ENCODE results near the gene COL11A1.
"Not testable (repeated sequence)": the region's sequence is repeated elsewhere in the genome, so short reads cannot be mapped to it uniquely, and the experiment has no call there.

Gene COL11A1

DNA sequence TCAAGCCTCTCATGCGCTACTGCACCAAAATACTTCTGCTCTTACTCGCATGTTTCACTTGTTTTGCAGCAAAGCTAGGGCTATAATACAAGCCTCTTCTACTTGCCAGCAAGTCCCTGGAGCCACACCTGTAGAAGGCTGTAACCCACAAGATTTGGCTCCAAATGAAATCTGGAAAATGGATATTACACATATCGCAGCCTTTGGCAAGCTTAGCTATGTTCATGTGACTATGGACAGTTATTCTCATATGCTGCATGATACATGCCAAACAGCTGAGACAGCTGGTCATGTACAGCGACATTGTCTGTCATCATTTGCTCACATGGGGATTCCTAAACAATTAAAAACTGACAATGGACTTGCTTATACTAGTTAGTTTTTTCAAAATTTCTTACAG lies 270.3 kb downstream of the COL11A1 start:
- TF ChIP-seq, protein P1, sequence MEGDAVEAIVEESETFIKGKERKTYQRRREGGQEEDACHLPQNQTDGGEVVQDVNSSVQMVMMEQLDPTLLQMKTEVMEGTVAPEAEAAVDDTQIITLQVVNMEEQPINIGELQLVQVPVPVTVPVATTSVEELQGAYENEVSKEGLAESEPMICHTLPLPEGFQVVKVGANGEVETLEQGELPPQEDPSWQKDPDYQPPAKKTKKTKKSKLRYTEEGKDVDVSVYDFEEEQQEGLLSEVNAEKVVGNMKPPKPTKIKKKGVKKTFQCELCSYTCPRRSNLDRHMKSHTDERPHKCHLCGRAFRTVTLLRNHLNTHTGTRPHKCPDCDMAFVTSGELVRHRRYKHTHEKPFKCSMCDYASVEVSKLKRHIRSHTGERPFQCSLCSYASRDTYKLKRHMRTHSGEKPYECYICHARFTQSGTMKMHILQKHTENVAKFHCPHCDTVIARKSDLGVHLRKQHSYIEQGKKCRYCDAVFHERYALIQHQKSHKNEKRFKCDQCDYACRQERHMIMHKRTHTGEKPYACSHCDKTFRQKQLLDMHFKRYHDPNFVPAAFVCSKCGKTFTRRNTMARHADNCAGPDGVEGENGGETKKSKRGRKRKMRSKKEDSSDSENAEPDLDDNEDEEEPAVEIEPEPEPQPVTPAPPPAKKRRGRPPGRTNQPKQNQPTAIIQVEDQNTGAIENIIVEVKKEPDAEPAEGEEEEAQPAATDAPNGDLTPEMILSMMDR (conservative IDR thresholded peaks at IDR 0.05; ENCODE audit: control insufficient read depth, insufficient read depth, low read depth, low read length) = no peak
- no peak overlapping the region for H3K4me3 ChIP-seq (ENCODE audit: control insufficient read depth, low read depth, low read length)
- no peak for DNase-seq (ENCODE audit: low read depth)

DNA sequence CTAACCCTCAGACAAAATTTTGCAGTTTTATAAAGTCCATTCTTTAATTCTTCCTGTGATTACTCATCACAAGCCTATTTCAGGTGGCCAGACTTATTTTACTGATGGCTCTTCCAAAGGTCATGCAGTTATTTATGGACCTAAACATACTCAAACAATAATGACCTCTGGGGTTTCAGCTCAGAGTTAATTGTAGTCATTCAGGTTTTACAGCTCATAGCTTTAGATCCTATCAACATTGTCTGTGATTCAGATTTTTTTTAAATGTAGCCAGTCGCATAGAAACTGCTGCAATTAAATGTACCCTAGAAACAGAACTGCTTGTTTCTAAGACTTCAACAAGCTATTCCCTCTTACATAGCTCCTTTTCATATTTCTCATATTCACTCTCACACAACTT lies 270.8 kb downstream of the COL11A1 start:
- TF ChIP-seq, protein P1 (conservative IDR thresholded peaks at IDR 0.05; ENCODE audit: control insufficient read depth, insufficient read depth, low read depth, low read length) = no peak
- DNase-seq (ENCODE audit: low read depth) = no peak
- H3K4me3 ChIP-seq (ENCODE audit: control insufficient read depth, low read depth, low read length) = no peak overlapping the region

DNA sequence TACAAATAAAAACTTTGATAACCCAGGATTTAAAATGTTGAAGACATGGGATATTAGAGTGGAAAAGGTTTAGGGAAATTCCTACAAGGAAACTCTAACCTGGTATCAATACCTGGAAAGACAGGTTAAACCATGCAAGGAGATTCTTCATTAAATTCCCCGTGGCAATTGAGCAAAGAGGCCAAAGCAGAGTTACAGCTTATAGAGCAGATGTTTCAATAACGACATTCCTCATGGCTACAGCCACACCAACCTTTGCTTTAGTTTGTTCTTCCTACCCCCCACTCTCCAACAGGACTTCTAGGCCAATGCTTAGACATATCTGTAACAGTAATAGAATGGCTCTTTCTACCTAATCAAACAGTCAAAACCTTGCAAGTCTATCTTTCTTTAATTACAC lies 271.3 kb downstream of the COL11A1 start:
- no peak overlapping the region for H3K4me3 ChIP-seq (ENCODE audit: control insufficient read depth, low read depth, low read length)
- TF ChIP-seq, protein P1 (conservative IDR thresholded peaks at IDR 0.05; ENCODE audit: control insufficient read depth, insufficient read depth, low read depth, low read length) = no peak
- DNase-seq (ENCODE audit: low read depth) = no peak

DNA sequence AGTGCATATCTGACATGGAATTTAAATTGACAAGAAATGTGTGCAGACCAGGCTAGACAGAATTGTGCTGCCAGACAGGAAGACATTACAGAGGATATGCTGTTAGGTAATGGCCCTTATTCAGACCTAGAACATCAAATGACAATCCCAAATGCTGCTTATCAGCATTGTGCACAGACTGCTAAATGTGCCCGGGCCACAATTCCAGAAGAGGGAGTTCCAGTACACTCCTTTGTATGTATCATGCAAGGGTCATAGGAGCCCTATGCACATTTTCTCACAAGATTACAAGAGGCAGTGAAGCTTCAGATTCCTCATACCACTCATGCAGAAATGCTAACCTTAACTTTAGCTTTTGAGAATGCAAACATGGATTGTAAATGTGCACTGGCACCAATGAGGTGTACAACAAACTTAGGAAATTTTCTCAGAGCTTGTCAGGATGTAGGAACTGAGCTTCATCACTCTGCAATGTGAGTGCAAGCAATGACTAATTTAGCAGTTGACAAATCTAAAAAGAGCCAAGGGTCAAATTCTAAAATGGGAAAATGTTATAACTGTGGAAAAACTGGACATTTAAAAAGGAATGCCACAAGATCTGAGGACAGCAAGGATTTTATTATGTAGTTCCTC lies 273.5 kb downstream of the COL11A1 start:
- TF ChIP-seq, protein P1 (conservative IDR thresholded peaks at IDR 0.05; ENCODE audit: control insufficient read depth, insufficient read depth, low read depth, low read length) = no peak
- peak; percentile 12 for DNase-seq (ENCODE audit: low read depth)
- no peak overlapping the region for H3K4me3 ChIP-seq (ENCODE audit: control insufficient read depth, low read depth, low read length)

DNA sequence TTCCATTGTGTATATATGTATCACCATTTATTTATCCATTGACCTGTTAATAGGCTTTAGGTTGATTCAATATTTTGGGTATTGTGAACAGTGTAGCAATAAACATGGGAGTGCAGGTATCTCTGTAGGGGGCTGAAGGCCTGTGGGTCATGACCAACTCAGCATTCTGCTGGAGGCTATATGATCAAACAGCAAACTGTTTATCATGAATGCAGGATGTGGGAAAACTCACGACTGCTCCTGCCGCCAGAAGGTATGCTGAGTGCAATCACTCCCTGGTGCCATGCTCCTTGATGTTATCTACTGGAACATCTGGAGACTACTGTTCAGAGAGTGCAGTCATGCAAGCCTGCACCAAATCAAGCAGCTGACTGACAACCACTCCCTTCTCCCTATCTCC lies 275.2 kb downstream of the COL11A1 start:
- DNase-seq (ENCODE audit: low read depth) = no peak
- TF ChIP-seq, protein P1 (conservative IDR thresholded peaks at IDR 0.05; ENCODE audit: control insufficient read depth, insufficient read depth, low read depth, low read length) = no peak
- no peak overlapping the region for H3K4me3 ChIP-seq (ENCODE audit: control insufficient read depth, low read depth, low read length)

DNA sequence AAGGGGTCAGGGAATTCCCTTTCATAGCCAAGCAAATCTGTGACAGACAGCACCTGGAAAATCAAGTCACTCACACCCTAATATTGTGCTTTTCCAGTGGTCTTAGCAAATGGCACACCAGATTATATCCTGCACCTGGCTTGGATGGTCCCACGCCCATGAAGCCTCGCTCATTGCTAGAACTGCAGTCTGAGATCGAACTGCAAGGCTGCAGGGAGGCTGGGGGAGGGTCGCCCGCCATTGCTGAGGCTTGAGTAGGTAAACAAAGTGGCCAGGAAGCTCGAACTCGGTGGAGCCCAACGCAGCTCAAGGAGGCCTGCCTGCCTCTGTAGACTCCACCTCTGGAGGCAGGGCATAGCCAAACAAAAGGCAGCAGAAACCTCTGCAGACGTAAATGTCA lies 281.6 kb downstream of the COL11A1 start:
- DNase-seq (ENCODE audit: low read depth); H3K4me3 ChIP-seq (ENCODE audit: control insufficient read depth, low read depth, low read length): not testable (repeated sequence)

All from fibroblast of mammary gland (primary cell).